Testis (tissue), 3 donors: ENCODE data around the gene SPSB4. TPM values are rescaled to one million over a fixed set of nuclear protein-coding genes. Genes with fewer than 3 reads are reported as not detected.
A peak's percentile ranks its signal among the peaks of the same experiment; 100 is the strongest.

ENCODE experiments used
- DNase-seq: peaks from one replicate; pipeline ENCODE4 v3.0.0-alpha.2; 2019
- H3K27ac ChIP-seq, 2 donors: fragments of 200-600 bp; sonication (generic); one replicate each; pipeline ENCODE4 v1.5.1; 2019
- H3K27me3 ChIP-seq: fragments of 200-600 bp; sonication (generic); one replicate; pipeline ENCODE4 v1.5.1; 2019
- H3K36me3 ChIP-seq: fragments of 200-600 bp; sonication (generic); one replicate; pipeline ENCODE4 v1.5.1; 2017; ENCODE audit warnings: low read depth; ENCODE audit errors: missing control alignments
- H3K4me1 ChIP-seq: fragments of 200-600 bp; sonication (generic); one replicate; pipeline ENCODE4 v1.5.1; 2019
- H3K4me3 ChIP-seq, 2 donors: fragments of 200-600 bp; sonication (generic); one replicate each; pipeline ENCODE4 v1.5.1; 2017 to 2019
- H3K9me3 ChIP-seq: fragments of 200-600 bp; sonication (generic); one replicate; pipeline ENCODE4 v1.5.1; 2017
- POLR2A ChIP-seq: fragments of 450-650 bp; IDR thresholded peaks from one replicate; pipeline ENCODE4 v1.6.1; 2017; ENCODE audit warnings: antibody characterized with exemption, mild to moderate bottlenecking, moderate library complexity
- WGBS, 2 donors: methylation state at CpG; one replicate each; pipeline ENCODE4 v1.1.5; 2018; 5-methylcytosine and 5-hydroxymethylcytosine counted together
- intact Hi-C: fragments of 100-400 bp; cut with DNase I; formaldehyde crosslinking; loops from one replicate; pipeline ENCODE4 v1.15.1; 2023; ENCODE audit warnings: low total_unique reads
- polyA plus RNA-seq: library from polyadenylated mRNA; stranded (reverse); fragments of 350-450 nt; fragmentation: Illumina TruSeq; extraction: RNeasy Lipid Tissue Mini Kit (QIAGEN cat#74804); gene quantifications from one replicate; pipeline ENCODE4 v1.2.3, GENCODE V29; 2014; ENCODE audit warnings: low read depth, low replicate concordance; ENCODE audit not compliant: insufficient read depth
- total RNA-seq, 2 donors: library from RNA; depleted of rRNA; stranded (reverse); fragments of >200 nt; gene quantifications; one replicate each; pipeline ENCODE4 v1.2.3, GENCODE V29; 2016
- TF ChIP-seq, protein P1 (sequence below), 3 experiments: fragments of 450-650 bp in 2 of 3; fragments of 200-600 bp in 1 of 3; sonication (generic) in 1 of 3; IDR thresholded peaks; one replicate each; pipeline ENCODE4 v1.5.1; 2016 to 2019; ENCODE audit warnings: antibody characterized with exemption in 3 of 3, mild to moderate bottlenecking in 2 of 3, moderate library complexity in 1 of 3

Gene SPSB4
- total and polyA plus RNA-seq, 3 donors from 2014 or later, result 7.4 to 34.5 (median 10.8) TPM

DNA sequence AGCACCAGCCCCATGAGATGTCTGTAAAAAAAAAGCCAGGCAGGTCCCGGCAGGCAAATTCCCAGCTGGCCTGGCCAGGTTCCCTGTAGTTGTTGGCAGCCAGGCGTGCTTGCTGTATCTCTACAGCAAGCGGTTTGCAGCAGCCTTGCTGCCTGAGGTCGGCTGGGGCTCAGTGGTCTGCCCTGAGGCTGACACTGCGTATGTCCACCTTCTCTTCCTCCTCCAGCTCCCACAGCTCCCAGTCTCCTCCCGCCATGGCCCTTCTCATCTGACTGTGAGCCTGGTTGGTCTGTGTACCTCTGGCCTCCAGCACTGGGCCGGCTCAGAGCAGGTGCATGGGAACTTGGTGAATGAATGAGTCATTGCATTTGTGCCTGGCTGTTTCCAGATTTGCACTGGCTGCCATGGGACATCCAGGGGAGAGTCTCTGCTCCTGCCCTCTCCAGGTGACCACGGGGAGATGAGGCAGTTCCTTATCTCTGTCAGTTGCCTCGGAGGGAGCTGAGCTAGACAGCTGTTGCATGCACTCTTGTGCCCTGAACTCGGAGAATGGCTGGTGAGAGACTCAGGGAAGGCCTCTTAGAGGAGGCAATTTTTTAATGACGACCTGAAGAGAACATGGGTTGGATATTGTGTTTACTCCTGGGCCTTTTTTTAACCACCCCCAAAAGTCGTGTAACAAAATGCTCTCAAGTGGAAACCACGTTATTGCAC is 43.0 kb downstream of the SPSB4 start:
- H3K27ac ChIP-seq, result no peak overlapping the region
- intact Hi-C loops, result no loop called here
- no peak overlapping the region for H3K4me3 ChIP-seq
- peaks cover 4% of the 10 kb centered on the region for H3K4me1 ChIP-seq
- peak; percentile 54 for DNase-seq
- WGBS, 2 donors, result 34 to 42% methylated on average over 8 to 13 of the region's 13 CpGs
- H3K36me3 ChIP-seq, result no peaks in the 10 kb centered on the region
- no peaks in the 10 kb centered on the region for H3K9me3 ChIP-seq
- no peak for TF ChIP-seq POLR2A
- TF ChIP-seq, protein P1, sequence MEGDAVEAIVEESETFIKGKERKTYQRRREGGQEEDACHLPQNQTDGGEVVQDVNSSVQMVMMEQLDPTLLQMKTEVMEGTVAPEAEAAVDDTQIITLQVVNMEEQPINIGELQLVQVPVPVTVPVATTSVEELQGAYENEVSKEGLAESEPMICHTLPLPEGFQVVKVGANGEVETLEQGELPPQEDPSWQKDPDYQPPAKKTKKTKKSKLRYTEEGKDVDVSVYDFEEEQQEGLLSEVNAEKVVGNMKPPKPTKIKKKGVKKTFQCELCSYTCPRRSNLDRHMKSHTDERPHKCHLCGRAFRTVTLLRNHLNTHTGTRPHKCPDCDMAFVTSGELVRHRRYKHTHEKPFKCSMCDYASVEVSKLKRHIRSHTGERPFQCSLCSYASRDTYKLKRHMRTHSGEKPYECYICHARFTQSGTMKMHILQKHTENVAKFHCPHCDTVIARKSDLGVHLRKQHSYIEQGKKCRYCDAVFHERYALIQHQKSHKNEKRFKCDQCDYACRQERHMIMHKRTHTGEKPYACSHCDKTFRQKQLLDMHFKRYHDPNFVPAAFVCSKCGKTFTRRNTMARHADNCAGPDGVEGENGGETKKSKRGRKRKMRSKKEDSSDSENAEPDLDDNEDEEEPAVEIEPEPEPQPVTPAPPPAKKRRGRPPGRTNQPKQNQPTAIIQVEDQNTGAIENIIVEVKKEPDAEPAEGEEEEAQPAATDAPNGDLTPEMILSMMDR (IDR thresholded peaks at IDR 0.05), result no peak
- H3K27me3 ChIP-seq, result no peaks in the 10 kb centered on the region

DNA sequence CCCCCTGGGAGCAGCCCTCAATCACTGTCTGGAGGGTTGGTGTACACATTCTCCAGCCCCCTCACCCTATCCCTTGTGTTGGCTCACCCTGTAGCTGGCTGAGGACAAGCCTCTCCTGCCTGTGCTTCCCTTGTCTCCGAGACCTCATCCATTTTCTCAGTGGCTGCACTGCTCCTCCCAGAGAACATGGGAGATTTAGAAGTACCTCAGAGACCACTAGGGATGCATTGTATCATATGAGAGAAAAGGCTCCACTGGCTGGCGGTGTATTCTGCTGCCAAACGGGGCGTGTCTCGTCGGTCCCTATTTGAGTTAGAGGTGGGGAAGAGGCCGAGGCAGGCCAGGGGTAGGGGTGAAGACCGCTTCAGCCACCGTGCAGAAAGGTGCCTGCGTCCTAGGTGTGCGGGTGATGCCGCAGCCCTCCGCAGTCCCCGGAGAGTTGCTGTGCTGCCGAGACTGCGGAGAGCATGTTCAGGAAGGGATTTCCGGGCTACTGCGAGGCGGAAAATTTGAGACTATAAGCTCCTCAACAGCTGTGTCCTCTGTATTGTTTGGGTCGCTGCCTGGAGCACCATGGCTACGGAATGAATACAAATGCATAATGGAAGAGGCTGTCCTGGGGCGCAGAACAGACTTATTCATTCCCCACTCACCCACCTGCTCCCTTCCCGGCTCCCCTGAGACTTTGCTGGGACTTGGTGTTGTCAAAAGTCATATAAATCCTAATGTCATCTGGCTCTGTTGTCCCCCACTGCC is 43.8 kb downstream of the SPSB4 start:
- TF ChIP-seq, protein P1 (IDR thresholded peaks at IDR 0.05), result no peak
- no peak overlapping the region for H3K4me3 ChIP-seq
- H3K9me3 ChIP-seq, result no peaks in the 10 kb centered on the region
- 28 to 52% methylated on average over 17 to 23 of the region's 23 CpGs for WGBS, 2 donors
- DNase-seq, result peak; percentile 69
- no peak overlapping the region for H3K27ac ChIP-seq
- H3K36me3 ChIP-seq, result no peaks in the 10 kb centered on the region
- peaks cover 4% of the 10 kb centered on the region for H3K4me1 ChIP-seq
- intact Hi-C loops, result no loop called here
- no peaks in the 10 kb centered on the region for H3K27me3 ChIP-seq

DNA sequence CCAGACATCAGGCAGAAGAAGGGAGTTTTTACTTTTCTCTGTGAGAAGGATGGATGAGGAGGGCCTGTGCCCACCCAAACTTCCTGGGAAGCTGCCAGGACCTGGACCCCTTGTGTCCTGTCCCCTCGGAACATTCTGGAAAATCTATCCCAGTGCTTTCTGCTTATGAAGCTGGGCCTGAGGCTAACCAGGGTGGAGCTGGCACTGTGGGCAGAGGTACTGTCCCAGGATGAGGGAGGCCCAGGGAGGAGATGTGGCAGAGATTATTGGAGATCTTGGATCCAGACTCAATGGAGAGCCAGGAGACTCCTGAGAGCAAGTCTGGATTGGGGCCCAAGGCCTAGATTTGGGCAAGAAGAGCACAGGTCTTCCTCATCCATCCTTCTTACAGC is 44.4 kb downstream of the SPSB4 start:
- intact Hi-C loops, result no loop called here
- DNase-seq, result no peak
- no peak for TF ChIP-seq POLR2A
- TF ChIP-seq, protein P1 (IDR thresholded peaks at IDR 0.05), result no peak
- no peaks in the 10 kb centered on the region for H3K27me3 ChIP-seq
- H3K9me3 ChIP-seq, result no peaks in the 10 kb centered on the region
- H3K36me3 ChIP-seq, result no peaks in the 10 kb centered on the region
- H3K4me3 ChIP-seq, result no peak overlapping the region
- peaks cover 4% of the 10 kb centered on the region for H3K4me1 ChIP-seq
- no peak overlapping the region for H3K27ac ChIP-seq
- 31 to 58% methylated on average over 1 of the region's 1 CpG for WGBS, 2 donors

DNA sequence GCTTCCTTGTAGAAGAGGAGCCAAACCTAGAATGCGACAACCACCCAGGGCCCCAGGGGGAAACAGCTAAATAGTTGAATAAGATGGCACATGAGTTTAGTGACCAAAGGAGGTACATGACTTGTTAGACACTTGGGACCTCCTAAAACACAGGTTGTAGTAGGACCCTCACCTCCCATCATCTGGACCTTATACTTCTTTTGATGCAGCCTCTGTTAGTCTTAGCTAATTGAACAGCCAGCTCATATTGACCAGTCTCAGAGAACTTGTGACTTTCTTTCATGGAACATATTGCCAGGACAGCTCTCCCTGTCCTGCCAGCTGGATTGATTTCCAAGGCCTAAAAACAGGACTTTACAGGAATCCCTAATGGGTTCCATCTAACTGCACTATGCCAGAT is 45.0 kb downstream of the SPSB4 start:
- no peaks in the 10 kb centered on the region for H3K27me3 ChIP-seq
- no peaks in the 10 kb centered on the region for H3K9me3 ChIP-seq
- H3K36me3 ChIP-seq, result no peaks in the 10 kb centered on the region
- H3K27ac ChIP-seq, result no peak overlapping the region
- intact Hi-C loops, result no loop called here
- no peak for TF ChIP-seq POLR2A
- TF ChIP-seq, protein P1 (IDR thresholded peaks at IDR 0.05), result no peak
- no peak for DNase-seq
- no peak overlapping the region for H3K4me3 ChIP-seq
- peaks cover 4% of the 10 kb centered on the region for H3K4me1 ChIP-seq
- 96 to 100% methylated on average over 1 of the region's 1 CpG for WGBS, 2 donors
